Panc1 (cell line): ENCODE results near the gene ITIH5. TPM values are rescaled to one million over a fixed set of nuclear protein-coding genes. Genes with fewer than 3 reads are reported as not detected.

ENCODE experiments used
- ATAC-seq: fragments of 200-7000 bp; cut with Tn5 transposase; 2 replicates; pipeline ENCODE4 v1.9.1; 2020; ENCODE audit warnings: mild to moderate bottlenecking, moderate library complexity
- BruUV-seq: library from RNA; stranded (reverse); fragments of 400-500 nt; replicated peaks from 2 replicates; lab custom pipeline; 2021; lab: Mats Ljungman, UMichigan
- CTCF ChIA-PET: fragments of 300-600 bp; sonication (Branson Sonifier 250); formaldehyde crosslinking; loops from one replicate; lab custom pipeline; 2022; ENCODE audit warnings: antibody characterized with exemption; lab: Charles Lee
- POLR2A ChIA-PET: fragments of 300-600 bp; sonication (Branson Sonifier 250); formaldehyde crosslinking; loops from one replicate; lab custom pipeline; 2022; ENCODE audit warnings: antibody characterized with exemption; lab: Charles Lee
- DNase-seq: peaks from one replicate; pipeline ENCODE4 v3.0.0-alpha.2; 2010; ENCODE audit warnings: low read depth, low spot score
- H3K27ac ChIP-seq: 2 replicates; pipeline ENCODE4 v1.5.1; 2011; ENCODE audit warnings: mild to moderate bottlenecking, low read length, inconsistent platforms
- H3K27me3 ChIP-seq: fragments of 200-500 bp; sonication (Bioruptor generic); 2 replicates; pipeline ENCODE4 v1.6.0; 2014; ENCODE audit warnings: low read length, inconsistent platforms; ENCODE audit not compliant: control insufficient read depth, insufficient read depth
- H3K36me3 ChIP-seq: fragments of 200-500 bp; sonication (Bioruptor generic); 2 replicates; pipeline ENCODE4 v1.5.1; 2014; ENCODE audit warnings: inconsistent platforms, mild to moderate bottlenecking, low read length, moderate library complexity; ENCODE audit not compliant: control insufficient read depth, insufficient read depth
- H3K4me1 ChIP-seq: 2 replicates; pipeline ENCODE4 v1.5.1; 2011; ENCODE audit warnings: inconsistent platforms, mild to moderate bottlenecking, low read length, moderate library complexity; ENCODE audit not compliant: control insufficient read depth, insufficient read depth
- H3K4me3 ChIP-seq, 2 experiments: 2 replicates each; pipeline ENCODE4 v1.5.1; 2011 to 2012; ENCODE audit warnings: low read depth in 2 of 2, low read length in 2 of 2, mild to moderate bottlenecking in 2 of 2, inconsistent platforms in 1 of 2, moderate library complexity in 1 of 2
- H3K9me3 ChIP-seq: fragments of 200-500 bp; sonication (Bioruptor generic); 2 replicates; pipeline ENCODE4 v1.5.1; 2014; ENCODE audit warnings: low read depth, mild to moderate bottlenecking, inconsistent platforms, low read length, moderate library complexity; ENCODE audit not compliant: control insufficient read depth, insufficient read depth
- POLR2AphosphoS5 ChIP-seq: IDR thresholded peaks from 2 replicates; pipeline ENCODE4 v1.6.1; 2012; ENCODE audit warnings: mild to moderate bottlenecking, low read depth, low read length, moderate library complexity
- REST ChIP-seq, 2 experiments: IDR thresholded peaks; 2 replicates each; pipeline ENCODE4 v1.6.1; 2011 to 2012; ENCODE audit warnings: low read depth in 2 of 2, control low read depth in 1 of 2, low read length in 1 of 2, mild to moderate bottlenecking in 1 of 2, moderate library complexity in 1 of 2; ENCODE audit not compliant: insufficient read depth in 1 of 2
- SIN3A ChIP-seq: IDR thresholded peaks from 2 replicates; pipeline ENCODE4 v1.6.1; 2012; ENCODE audit warnings: low read depth, mild to moderate bottlenecking, low read length, moderate library complexity, borderline replicate concordance; ENCODE audit not compliant: insufficient read depth
- TCF7L2 ChIP-seq: IDR thresholded peaks from 2 replicates; pipeline ENCODE4 v1.6.1; 2011; ENCODE audit warnings: mild to moderate bottlenecking, low read depth, low read length, inconsistent platforms
- in situ Hi-C: cut with HindIII; loops from 2 replicates; pipeline ENCODE4 v1.10.0; 2016; ENCODE audit warnings: low sequenced_read_pairs, low pct_unique_long_range_greater_than_20kb
- intact Hi-C: fragments of 100-400 bp; cut with micrococcal nuclease; formaldehyde crosslinking; loops from one replicate; pipeline ENCODE4 v1.10.0; 2022; ENCODE audit not compliant: unreplicated experiment
- total RNA-seq: library from RNA; stranded (reverse); gene quantifications from one replicate; pipeline ENCODE4 v1.2.1, GENCODE V29; 2021; ENCODE audit not compliant: unreplicated experiment
- TF ChIP-seq, protein P1 (sequence below): fragments of 450-650 bp; IDR thresholded peaks from 2 replicates; pipeline ENCODE4 v1.5.1; 2017; ENCODE audit warnings: mild to moderate bottlenecking

The ITIH5 gene
- total RNA-seq, 1 experiment from 2014 or later: not detected

DNA sequence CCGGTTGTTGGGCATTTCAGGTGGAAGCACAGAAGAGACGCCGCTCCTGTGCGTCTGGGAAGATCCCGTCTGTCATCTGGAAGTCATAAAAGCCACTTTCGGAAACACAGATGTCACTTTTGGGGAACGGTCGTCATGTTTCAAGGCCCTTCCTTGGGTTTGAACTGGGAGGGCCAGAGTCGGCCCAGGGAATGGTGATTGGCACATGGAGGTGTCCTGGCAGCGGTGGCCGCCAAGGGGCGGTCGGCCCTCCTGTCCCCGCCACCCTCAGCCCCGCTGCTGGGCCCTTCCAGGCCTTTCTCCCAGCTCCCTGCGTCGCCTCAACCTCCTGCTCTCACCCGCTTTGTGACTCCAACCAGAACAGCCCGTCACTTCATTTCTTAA lies 140.8 kb downstream of the ITIH5 start:
- POLR2A ChIA-PET: no interaction called here
- in situ Hi-C loops: no loop called here
- no TSS peak for BruUV-seq

DNA sequence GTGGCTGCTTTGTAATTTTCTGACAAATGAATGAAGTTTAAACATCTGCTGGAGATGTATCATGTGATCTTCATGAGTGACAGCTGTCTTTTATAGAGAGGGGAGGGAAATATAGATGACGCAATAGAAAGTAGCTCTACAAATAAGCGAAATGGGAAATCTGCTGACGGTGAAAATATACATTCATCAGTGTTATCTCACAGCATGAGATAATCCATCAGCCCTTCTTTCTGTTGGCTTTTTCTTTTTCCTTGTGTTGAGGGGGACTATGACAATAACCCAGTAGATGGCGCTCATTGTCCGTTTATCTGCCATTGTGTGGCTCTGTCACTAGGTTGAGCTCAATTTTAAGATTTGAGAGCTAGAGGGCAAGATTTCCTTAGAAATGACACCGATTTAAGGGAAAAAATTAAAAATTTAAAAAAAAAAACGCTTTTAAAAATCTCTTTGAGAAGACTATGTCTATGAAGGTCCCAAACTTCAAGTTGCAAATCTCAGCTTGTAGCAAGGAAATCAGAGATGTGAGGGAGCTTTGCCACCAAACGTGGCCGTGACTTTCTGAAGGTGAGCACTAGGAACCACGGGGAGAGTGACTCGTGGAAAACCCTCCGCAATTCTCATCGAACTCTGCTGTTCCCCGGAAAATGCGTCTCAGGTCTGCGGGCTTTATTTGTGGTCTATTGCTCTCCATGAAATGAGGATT lies 141.3 kb downstream of the ITIH5 start:
- H3K9me3 ChIP-seq: no peaks in the 10 kb centered on the region
- CTCF ChIA-PET: interaction anchor here (0.6 to 1.6 kb wide), 7 partner anchors 162 to 1107 kb away, joined by 3 to 32 read pairs (median 4); partner anchors contain the start of gene TAF3
- H3K36me3 ChIP-seq: no peaks in the 10 kb centered on the region; the same call in 1 of the 2 replicates
- DNase-seq (peak; percentile 62), ATAC-seq (peak; percentile 88)
- POLR2A ChIA-PET: interaction anchor here (0.7 kb wide), 1 partner anchor 1087 kb away, joined by 3 read pairs; no protein-coding TSS in a partner anchor
- intact Hi-C loops: loop anchor here (2.0 to 5.0 kb wide), 2 partner anchors 161 to 1777 kb away; no protein-coding TSS in a partner anchor
- in situ Hi-C loops: no loop called here
- no TSS peak for BruUV-seq
- H3K27ac ChIP-seq: no peak overlapping the region
- H3K4me3 ChIP-seq: no peak overlapping the region
- TF ChIP-seq POLR2AphosphoS5: no peak
- TF ChIP-seq, protein P1, sequence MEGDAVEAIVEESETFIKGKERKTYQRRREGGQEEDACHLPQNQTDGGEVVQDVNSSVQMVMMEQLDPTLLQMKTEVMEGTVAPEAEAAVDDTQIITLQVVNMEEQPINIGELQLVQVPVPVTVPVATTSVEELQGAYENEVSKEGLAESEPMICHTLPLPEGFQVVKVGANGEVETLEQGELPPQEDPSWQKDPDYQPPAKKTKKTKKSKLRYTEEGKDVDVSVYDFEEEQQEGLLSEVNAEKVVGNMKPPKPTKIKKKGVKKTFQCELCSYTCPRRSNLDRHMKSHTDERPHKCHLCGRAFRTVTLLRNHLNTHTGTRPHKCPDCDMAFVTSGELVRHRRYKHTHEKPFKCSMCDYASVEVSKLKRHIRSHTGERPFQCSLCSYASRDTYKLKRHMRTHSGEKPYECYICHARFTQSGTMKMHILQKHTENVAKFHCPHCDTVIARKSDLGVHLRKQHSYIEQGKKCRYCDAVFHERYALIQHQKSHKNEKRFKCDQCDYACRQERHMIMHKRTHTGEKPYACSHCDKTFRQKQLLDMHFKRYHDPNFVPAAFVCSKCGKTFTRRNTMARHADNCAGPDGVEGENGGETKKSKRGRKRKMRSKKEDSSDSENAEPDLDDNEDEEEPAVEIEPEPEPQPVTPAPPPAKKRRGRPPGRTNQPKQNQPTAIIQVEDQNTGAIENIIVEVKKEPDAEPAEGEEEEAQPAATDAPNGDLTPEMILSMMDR: peak; percentile 71
- peaks cover 4% of the 10 kb centered on the region; the same call in 1 of the 2 replicates for H3K27me3 ChIP-seq
- H3K4me1 ChIP-seq: no peaks in the 10 kb centered on the region

More for the DNA sequence above, 140.8 kb downstream of the ITIH5 start:
- CTCF ChIA-PET: interaction anchor here (0.6 to 1.6 kb wide), 6 partner anchors 162 to 677 kb away, joined by 3 to 32 read pairs (median 4); partner anchors contain the start of gene TAF3
- Histone ChIP-seq H3K4me1 (no peaks in the 10 kb centered on the region), H3K4me3 (no peak overlapping the region), H3K27me3 (peaks cover 4% of the 10 kb centered on the region; the same call in 1 of the 2 replicates), H3K36me3 (no peaks in the 10 kb centered on the region; the same call in 1 of the 2 replicates), H3K27ac (no peak overlapping the region), H3K9me3 (no peaks in the 10 kb centered on the region)
- intact Hi-C loops: loop anchor here (5.0 kb wide), 1 partner anchor 1776 kb away; no protein-coding TSS in a partner anchor
- TF ChIP-seq SIN3A: no peak
- ATAC-seq (no peak), DNase-seq (no peak)

DNA sequence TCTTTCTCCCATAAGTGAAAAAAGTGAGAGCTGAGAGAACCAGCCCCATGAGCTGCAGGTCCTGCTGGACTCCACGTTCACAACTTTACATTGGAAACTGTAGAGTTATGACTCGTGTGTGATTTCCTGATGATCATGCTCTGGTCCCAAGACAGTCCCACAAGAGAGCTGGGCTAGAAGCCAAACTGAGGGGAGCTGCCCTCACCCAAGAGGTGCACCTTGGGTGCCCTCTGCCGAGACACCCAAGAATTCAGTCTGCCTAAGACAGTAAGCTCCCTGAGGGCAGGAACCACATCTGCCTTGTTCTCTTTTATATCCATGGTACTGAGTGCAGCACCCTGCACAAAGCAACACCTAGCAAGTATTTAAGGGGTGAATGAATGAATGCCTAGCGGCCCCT lies 143.1 kb downstream of the ITIH5 start:
- no peak overlapping the region for H3K4me3 ChIP-seq
- H3K9me3 ChIP-seq: no peaks in the 10 kb centered on the region
- in situ Hi-C loops: no loop called here
- TF ChIP-seq, protein P1: no peak
- TF ChIP-seq SIN3A (no peak), REST (IDR thresholded peaks at IDR 0.05; ENCODE audit: insufficient read depth in 1 of 2, low read depth in 2 of 2, low read length in 1 of 2) (no peak), TCF7L2 (no peak)
- no peak overlapping the region for H3K27ac ChIP-seq
- ATAC-seq (no peak), DNase-seq (no peak)
- H3K27me3 ChIP-seq: peaks cover 2% of the 10 kb centered on the region; the same call in 1 of the 2 replicates
- ChIA-PET CTCF (no interaction called here), POLR2A (no interaction called here)
- no peaks in the 10 kb centered on the region for H3K4me1 ChIP-seq
- H3K36me3 ChIP-seq: no peaks in the 10 kb centered on the region
- BruUV-seq: no TSS peak
- intact Hi-C loops: loop anchor here (2.0 kb wide), 1 partner anchor 163 kb away; no protein-coding TSS in a partner anchor
